Stimulated activated CD8-positive, alpha-beta memory T cell treated with anti-CD3 and anti-CD28 coated beads, Interleukin-15, amount 100 ng/mL, for 4 hours (primary cell): Measurements from ENCODE around the gene FIBCD1.

ENCODE experiments used
- DNase-seq, 2 donors: peaks; one replicate each; pipeline ENCODE4 v3.0.0-alpha.2; 2020; ENCODE audit warnings: low read depth in 2 of 2

The FIBCD1 gene

DNA sequence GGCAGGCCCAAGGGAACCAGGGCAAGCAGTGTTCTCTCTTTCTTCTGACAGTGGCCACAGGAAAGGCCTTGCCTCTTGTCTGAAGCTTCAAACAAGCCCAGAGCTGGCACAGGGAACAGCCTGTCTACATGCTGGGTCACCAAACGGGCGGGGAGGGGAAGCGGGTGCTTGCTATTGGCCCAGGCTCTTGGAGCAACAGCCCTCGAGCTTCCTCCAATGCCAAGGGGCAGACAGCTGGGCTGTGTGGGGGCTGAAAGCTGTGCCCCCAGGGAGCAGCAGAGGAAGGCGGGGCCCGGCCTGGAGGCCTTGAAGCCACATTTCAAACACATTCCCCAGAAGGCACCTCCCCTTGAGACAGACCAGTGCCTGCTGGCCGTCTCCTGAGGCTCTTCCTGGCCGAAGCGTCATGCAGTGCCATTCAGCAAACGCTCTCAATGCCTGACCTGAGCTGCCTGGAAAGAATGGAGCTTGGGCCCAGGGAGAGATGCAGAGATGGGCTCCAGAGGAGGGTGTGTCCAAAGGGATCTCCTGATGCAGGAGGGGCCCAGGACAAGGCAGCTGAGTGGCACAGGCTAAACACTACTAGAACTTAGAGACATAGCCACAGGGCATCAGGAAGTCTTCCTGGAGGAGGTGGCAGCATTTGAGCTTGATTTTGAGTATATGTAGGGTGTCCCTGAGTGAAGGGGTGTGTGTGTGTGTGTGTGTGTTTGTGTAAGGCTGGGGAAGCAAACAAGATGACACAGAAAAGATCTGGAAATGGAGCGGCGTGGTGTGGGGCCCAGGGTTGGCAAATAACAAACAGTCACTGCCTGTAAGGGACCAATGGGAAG is 2.5 kb downstream of the FIBCD1 start:
- DNase-seq: no peak

DNA sequence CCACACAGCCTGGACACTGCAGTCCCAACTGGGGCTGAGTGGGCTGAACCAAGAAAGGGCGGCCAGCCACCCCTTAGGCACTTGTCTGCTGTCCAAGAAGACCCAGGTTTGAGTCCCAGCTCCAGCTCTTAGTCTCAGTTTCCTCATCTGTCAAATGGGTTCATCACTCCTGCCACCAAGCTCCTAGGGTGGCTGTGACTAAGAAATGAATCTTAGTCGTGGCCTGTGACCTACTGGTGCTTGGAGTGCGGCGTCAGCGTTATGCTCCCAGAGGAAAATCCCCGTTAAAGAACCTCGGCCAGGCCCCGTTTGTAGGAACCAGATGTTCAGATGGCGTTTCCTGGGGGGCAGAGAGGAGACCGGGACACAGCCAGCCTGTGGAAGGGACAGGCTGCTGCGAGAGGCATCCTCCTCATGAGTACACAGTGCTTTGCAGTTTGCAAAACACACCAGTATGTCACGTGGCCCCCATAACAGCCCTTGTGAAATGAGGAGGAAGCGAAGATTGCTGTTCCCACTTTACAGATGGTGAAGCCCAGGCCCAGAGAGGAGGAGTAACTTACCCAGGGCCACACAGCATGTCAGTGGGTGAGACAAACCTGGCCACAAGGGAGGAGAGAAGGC is 3.3 kb downstream of the FIBCD1 start:
- no peak for DNase-seq

DNA sequence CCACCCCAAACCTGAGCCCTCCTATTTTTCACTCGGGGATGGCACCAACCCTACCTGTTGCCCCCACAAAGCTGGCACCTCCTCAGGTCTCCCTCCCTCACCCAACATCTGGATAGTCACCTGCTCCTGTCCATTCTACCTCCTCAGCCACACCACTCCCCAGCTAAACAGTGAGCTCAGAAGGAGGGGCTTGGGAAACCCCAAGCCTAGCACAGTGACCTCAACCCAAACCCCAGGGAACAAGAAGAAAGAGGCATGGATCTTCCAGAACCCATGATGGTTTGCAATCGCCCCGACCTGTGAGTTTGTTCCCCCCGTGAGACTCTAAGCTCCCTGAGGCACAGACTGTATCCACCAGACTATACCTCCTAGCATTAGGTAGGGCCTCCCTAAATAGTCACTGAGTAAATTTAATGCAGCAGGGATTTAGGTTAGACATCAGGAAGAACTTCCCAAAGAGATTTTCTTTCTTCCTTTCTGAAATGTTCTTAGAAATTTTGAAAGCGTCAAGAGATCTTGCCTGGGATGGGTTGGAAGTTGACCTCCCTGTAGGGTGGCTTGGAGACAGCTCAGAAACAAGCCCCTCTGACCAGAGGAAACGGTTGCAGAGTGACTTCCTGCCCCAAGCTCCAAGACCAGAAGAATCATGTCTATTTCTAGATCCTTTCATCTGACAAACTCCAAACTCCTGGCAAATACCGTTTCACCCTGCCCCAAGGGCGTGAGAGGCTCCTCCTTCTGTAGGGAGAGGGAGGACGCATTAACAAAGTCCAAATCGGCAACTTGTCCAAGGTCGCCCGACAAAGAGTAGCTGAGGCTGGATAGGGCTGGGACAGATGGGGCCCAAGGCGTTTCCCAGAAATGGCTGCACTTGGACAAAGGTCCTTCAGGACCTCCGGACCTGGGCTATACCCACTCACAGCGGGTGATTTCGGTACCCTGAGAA is 4.1 kb downstream of the FIBCD1 start:
- no peak for DNase-seq

DNA sequence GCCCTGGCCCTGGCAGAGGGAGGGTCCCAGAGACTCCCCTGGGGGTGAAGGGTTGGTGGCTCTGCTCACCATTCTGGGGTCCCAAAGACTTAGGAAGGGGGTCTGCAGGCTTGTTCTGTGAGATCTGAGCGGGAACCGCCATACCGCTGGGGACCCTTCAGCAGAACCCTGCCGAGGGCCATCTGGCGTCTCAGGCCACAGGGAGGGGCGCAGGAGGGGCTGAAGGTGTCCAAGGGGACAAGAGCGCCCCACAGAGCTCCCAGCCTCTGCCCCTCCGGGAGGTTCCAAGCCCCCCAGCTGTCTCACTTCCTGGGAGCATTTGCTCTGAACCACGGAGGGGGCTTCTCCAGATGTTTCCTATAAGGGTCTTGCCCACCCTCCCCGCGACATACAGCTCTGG is 4.8 kb downstream of the FIBCD1 start:
- no peak for DNase-seq

DNA sequence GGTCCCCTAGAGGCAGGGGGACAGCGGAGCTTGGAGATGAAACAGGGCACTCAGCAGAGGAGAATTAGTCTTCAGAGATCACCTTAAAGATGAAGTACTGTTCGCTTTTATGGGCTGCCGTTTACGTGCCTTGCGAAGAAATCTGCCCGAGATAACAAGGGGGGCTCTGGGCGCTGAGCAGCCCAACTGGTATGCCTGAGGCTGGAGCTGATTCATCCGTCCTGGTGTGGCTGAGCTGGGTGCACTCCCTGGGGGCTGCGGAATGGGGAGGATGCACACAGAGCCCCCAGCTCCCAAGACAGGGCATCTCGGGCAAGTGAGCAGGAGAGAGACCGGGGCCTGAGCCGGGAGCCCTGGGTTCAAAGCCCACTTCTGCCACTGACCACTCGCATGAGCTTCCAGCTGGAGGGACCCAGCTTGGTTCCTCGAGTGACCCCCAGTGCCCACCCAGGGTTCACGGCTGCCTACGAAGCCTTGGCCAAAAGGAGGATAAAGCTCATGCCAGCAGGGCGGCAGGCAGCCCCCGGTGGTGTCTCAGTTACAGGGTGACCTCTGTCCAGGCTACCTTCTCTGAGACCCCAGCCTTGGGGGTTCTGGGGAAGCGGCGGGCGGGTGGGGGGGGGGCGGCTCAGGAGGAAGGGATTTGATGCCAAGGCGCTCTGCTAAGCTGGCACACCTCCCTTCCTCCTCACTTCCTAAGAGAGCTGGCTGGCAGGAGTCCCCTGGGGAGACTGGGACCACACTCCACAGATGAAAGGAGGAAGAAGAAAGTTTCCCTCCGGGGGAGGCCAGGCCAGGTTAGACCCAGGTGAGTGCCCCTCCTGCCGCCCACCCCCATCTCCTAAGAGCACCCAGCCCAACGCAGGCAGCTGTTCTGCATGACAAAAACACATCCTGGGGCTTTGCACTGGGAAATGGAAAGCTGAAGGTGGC is 5.7 kb downstream of the FIBCD1 start:
- no peak for DNase-seq

DNA sequence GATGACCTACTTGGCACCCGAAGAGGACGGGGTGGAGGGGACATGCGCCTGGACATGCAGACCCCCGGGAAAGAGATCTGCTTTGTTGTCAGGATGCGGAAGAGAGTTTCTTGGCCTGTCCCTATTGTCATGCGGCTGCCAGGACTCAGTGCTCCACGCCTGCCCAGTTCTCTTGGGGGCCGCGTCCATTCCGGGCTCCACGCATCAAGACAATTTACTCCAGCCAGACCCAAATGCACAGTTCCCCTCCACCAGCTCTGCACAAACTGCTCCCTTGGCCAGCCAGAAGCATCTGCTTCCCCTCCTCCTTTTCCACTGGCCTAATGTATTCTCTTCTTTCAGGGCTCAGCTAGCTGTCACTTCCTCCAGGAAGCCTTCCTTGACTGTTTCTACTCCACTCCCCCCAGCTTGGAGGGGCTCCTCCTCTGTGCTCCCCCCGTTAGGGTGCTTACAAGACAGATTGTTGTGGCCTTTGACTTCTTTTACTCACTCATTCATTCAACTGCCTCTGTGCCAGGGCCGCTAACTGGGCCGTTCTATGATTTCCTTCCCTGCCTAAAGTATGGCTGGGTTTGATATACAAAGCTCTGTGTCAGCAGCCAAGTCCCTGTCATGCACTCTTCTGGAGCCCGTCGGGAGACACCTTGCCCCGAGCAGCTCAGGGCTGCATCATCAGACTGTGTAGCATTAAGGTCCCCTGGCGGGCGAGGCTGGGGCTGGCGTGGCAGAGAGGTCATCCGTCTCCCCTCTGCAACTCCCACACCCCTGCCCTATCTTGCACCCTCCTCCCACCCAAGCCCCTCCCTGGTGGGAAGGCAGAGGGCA is 6.6 kb downstream of the FIBCD1 start:
- no peak for DNase-seq

DNA sequence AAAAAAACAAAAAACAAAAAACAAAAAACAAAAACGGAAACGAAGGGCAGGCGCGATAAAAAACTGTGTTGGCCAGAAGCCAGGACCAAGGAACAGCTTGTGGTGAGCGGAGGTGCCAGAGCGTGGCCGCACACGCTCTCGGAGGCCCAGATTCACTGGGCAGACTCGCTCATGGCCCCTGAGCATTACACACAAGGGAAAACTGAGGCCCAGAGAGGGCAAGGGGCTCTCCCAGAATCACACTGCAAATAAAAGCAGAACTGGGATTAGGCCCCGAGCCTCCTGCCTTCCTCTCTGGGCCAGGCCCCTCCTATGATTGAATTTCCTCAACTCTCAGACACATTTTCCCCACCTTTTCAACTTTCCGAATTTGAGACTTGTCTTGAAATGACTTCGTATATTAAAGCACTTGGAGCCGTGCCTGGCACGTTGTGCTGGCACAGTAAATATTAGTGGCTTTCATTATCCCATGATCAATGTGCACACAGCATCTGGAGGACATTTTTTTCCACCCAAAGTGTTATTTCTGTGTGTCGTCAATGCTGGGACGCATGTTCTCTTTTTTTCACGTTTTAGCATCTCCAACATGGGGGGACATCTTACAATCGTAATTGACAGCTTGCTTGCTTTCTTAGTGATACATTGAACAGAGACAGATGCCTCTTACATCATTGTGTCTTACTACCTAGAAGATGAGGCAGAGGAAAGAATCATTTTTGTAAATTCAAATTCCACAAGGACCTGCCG is 7.4 kb downstream of the FIBCD1 start:
- no peak for DNase-seq

DNA sequence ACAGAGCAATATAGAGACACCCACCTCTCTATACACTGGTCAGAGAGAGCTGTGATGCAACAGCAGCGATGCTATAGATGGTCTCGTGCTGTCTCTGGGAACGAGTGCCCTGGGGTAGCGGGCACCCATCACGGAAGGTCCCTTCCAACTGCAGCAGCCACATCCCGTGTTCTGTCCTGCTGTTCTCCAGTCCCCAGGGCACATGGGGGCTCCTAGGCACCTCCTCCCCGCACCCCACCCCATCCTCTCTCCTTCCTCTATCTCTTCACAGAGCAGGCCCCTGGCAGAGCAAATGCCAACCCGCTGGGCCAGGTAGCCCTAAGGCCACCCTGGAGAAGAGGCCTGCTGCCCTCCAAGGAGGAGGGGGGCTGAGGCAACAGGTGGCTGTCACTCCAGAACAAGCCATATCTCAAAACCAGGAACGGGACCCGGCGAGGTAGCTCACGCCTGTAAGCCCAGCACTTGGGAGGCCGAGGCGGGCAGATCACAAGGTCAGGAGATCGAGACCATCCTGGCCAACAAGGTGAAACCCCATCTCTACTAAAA is 8.2 kb downstream of the FIBCD1 start:
- DNase-seq: no peak

DNA sequence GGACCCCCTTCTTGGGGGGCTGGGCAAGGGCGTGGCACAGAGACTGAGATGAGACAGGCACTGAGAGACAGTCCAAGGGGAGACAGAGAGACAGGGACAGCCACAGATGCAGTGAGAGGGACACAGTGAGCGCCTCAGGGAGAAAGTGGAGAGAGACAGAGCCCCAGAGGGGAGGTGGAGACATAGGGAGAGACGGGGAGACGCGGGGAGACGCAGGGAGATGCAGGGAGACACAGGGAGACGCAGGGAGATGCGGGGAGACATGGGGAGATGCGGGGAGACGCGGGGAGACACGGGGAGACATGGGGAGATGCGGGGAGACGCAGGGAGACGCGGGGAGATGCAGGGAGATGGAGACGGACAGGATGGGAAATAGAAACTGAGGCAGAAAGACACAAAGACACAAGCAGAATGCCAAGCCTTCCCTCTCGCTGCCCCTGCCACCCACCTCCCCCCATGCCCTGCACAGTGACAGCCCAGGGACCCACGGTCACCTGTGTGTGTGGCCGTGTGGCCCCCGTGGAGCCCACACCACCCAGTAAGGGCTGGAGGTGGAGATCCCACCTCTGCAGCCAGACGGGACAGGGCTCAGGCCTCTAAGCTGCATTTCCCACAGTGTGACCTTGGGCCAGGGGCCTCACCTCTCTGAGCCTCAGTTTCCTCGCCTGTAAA is 8.8 kb downstream of the FIBCD1 start:
- DNase-seq: no peak

DNA sequence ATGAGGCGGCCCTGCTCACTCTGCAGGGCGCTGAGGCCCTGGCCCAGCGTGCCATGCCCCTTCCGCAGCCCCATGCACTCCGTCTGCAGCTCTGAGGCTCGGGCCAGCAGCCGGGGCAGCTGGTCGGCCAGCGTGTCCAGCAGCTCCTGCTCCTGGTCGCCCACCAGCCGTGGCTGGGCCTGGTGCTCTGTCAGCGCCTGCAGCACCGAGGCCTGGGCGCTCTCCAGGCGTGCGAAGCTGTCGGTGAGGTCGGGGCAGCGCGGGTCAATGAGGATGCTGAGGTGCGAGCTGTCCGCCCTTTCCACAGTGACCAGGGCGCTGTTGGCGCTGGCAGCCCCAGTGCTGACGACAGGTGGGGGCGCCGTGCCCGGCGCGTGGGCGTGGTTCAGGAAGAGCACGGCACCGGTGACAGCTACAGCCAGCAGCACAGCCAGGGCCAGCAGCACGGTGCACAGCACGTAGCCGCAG is 9.4 kb downstream of the FIBCD1 start:
- no peak for DNase-seq

DNA sequence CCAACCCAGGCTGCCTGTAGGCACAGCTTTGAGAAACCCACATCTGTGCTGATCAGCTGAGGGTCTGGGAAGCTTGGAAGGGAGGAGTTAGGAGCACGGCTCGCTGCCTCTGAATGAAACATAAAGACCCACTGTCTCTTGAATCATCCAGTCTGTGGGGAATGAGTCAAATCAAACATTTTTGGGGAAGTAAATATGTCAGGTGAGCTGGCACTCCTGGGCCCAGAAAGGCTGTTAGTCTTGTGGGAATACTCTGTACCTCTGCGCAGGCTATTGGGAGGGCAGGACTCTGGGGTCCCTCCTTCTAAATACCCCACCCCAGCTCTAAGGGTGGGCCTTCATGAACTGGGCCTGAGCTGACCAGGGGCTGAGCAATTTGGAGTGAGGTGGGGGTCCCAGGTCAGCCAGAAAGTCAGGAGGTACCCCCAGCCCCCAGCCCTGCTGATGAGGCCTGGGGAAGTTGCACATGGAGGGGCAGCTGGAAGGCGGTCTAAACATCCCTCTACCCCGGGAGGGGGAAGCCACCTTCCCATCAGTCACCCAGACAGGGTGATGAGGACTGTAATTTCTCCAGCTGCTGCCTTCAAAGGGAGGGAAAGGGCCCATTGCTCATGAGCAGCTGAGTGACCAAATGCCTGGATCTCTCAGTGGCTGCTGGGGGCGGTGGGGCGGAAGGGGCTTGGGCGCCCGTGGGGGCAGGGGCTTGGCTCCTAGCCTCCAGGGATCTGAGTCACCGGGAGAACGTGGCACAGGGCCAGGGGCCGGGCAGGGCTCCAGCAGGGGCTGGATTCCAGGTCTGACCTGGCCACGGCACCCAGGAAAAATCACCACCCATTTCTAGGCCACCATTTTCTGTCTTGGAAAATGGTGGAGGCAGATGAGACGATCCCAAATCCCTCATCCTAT is 10.8 kb downstream of the FIBCD1 start:
- no peak for DNase-seq

DNA sequence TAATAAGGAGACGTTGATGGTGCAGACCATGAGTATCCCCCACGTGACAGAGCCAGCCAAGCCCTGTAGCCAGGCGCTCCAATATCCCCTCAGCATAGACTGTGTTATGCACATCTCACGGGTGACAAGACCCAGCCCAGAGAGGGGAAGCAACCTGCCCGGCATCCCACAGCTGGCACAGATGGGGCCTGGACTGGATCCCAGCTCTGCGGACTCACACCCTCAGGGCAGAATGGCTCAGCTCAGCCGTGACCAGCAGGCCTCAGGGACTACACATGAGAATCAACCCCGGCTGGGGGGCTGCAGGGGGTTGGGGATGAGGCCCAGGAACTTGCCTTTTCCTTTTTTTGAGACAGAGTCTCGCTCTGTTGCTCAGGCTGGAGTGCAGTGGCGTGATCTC is 11.7 kb downstream of the FIBCD1 start:
- DNase-seq: no peak

DNA sequence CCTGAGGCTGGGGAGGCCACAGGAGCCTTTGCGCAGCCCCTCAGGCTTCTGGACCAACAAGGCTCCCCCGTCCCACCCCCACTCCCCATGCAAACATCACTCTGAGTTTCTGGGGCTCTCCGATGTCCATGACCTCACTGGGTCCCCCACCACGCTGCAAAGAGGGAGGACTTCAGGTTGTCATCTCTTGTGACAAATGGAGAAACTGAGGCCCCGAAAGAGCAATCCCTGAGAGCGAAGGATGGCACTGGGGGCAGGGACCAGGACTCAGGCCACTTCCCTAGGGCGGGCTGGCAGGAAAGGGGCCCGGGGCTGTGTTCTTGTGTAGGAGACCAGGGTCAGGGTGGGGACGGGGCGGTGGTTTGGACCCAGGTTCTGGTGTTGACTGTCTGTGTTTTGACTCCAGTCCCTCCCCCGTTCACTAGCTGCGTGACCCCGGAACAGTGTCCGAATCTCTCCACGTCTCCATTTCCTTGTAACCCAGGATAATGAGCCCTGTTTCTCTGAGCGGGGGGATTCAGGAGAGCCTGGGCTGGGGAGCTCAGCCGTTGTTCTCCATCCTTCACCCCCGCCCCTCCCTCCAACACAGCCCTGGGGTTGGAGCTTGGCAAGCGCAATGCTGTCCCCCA is 13.9 kb downstream of the FIBCD1 start:
- DNase-seq: no peak

DNA sequence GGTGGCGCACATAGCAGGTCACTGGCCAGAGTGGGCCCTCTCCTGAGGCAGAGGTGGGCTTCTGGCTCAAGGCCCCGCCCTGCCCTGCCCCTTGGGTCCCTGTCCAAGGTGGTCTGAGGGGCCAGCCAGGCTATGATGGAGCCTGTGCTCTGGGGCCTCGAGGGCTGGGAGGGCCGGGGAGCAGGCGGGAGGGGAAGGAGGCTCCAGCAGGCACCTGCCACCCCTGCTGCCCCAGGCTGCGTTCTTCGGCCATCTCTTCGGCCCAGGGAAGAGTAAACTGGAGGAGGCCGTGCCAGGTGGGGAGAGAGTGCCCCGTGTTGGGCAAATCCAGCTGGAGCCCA is 14.6 kb downstream of the FIBCD1 start:
- no peak for DNase-seq

DNA sequence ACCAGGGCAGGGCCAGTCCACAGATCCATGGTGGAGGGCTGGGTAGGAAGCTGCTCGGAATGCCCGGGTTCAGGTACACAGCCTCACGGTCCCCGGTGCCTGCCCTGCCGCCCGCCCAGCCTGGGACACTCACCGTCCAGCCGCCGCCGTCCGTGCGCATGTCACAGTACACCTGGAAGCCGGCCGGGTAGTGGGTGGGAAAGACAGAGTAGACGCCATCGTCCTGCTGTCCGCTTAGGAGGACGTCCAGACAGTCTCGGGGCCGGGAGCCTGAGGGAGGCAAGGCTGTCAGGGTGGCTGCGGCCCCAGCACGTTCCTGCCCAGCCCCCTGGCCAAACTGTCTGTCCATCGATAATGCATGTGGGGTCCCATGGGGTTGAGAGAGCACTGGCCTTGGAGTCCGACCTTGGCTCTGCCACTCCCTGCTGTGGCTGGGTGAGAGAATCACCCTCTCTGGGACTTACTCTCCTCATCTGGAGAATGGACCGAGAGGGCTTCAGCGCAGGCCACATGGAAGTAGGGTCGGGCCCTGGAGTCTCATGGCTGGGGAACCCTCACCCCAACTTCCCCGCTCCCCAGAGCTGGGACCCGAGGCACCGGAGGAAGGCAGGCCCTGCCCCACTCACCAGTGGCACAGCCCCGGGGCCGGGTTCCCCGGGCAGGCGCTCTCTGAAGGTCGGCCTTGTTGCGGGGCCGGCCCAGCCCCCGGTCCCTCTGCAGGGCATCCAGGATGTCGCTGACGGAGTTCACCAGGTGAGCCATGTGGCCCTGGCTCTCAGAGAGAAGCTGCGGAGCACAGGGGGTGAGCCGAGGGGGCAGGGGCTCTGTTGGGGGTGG is 15.2 kb downstream of the FIBCD1 start:
- DNase-seq: no peak

DNA sequence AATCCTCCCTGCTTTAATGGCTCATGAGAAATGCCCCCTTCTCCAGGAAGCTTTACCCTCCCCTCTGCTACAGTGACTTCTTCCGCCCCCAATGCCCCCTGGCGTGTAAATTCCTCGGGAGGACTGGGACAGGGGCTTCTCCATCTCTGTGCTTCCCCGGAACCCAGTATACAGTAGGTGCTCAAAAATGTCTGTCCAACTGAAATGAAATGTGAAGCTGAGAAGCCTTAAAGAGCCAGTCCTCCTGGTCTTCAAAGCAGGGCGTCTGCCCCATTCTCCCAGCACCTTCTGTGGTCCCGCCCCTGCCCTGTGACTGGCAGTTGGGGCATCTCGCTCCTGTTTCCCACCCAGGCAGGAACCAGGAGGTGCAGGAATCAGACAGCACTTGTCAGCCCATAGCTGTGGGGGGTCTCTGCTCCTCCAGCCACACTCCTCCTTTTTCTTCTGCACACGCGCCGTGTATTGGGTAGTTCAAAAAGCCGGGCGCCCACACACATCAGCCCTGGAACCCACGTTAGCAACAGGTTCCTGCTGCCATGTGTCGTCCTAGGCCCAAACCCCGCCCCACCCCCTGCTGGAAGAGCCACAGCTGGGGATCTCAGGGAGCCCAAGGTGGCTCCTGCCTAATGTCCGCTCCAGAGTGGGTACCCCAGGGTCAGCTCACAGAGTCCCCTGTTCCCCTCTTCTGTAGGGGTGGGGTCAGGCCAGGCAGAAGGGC is 16.0 kb downstream of the FIBCD1 start:
- DNase-seq: no peak
